ENCODE measurements around the gene PSMB7. TPM values are rescaled to one million over a fixed set of nuclear protein-coding genes. Genes with fewer than 3 reads are reported as not detected.

PSMB7 gene
- total RNA-seq, 2 experiments from 2014 or later = 155 to 170 TPM

- H3K27ac Mint-ChIP-seq = no peak overlapping the region
- H3K4me1 Mint-ChIP-seq (ENCODE audit: low read depth) = no peaks in the 10 kb centered on the region
- no peak overlapping the region for H3K4me3 Mint-ChIP-seq
- no peaks in the 10 kb centered on the region for H3K27me3 Mint-ChIP-seq
- H3K9me3 Mint-ChIP-seq = peaks cover 5% of the 10 kb centered on the region
- ATAC-seq (no peak), DNase-seq (no peak)
- ChIA-PET CTCF (no interaction called here), POLR2A (no interaction called here)
- intact Hi-C loops (cut with micrococcal nuclease) = no loop called here
- TF ChIP-seq, protein P1, sequence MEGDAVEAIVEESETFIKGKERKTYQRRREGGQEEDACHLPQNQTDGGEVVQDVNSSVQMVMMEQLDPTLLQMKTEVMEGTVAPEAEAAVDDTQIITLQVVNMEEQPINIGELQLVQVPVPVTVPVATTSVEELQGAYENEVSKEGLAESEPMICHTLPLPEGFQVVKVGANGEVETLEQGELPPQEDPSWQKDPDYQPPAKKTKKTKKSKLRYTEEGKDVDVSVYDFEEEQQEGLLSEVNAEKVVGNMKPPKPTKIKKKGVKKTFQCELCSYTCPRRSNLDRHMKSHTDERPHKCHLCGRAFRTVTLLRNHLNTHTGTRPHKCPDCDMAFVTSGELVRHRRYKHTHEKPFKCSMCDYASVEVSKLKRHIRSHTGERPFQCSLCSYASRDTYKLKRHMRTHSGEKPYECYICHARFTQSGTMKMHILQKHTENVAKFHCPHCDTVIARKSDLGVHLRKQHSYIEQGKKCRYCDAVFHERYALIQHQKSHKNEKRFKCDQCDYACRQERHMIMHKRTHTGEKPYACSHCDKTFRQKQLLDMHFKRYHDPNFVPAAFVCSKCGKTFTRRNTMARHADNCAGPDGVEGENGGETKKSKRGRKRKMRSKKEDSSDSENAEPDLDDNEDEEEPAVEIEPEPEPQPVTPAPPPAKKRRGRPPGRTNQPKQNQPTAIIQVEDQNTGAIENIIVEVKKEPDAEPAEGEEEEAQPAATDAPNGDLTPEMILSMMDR (IDR thresholded peaks at IDR 0.05) = no peak
- H3K36me3 Mint-ChIP-seq (ENCODE audit: low read depth) = peaks cover 2% of the 10 kb centered on the region
Measured at GRCh38 chr9:124341455-124342170, 73.6 kb downstream of the PSMB7 start.

DNA sequence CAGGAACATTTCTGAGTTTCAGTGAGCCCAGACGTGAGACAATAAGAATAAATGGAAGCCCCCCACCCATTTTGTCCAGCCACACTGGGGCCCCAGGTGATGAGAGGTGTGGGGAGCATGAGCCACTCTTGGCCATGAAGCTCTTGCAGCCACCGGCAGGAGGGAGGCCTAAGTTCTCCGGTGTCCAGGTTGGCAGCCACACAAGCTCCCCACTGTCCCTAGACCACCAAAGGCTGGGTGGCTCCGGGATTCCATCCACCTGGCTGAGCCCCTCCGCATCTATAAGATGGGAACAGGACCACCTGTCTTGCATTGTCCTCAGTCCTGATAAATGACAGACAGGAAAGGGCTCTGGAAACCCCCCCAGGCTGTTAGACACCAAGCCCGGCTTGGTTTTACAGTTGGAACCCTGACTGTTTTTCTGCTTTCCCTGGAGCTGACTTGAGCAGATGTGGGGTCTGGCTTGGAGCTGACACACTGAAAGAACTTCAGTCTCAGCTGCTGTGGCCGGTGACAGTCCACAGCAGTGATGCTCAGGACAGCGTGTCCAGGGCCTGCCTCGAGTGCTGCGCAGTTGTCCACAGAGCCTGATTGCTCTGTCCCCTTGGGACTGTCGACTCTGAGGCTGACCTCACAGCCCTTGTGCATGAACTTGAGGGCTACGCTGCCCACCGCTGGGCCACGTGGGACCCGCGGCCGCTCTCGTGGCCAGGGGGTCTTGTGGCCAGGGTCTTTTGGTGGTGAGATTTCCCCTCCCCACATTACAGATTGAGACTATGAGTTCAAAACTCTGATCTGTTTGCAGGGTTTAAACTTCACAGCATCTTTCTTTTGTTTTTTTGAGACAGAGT lies 74.8 kb downstream of the PSMB7 start:
- DNase-seq (no peak), ATAC-seq (no peak)
- H3K4me1 Mint-ChIP-seq (ENCODE audit: low read depth) = no peaks in the 10 kb centered on the region
- H3K27ac Mint-ChIP-seq = no peak overlapping the region
- TF ChIP-seq, protein P1 (IDR thresholded peaks at IDR 0.05) = no peak
- no peaks in the 10 kb centered on the region for H3K27me3 Mint-ChIP-seq
- H3K36me3 Mint-ChIP-seq (ENCODE audit: low read depth) = peaks cover under 1% of the 10 kb centered on the region
- peaks cover 5% of the 10 kb centered on the region for H3K9me3 Mint-ChIP-seq
- ChIA-PET CTCF (no interaction called here), POLR2A (no interaction called here)
- no peak overlapping the region for H3K4me3 Mint-ChIP-seq
- intact Hi-C loops (cut with micrococcal nuclease) = no loop called here

DNA sequence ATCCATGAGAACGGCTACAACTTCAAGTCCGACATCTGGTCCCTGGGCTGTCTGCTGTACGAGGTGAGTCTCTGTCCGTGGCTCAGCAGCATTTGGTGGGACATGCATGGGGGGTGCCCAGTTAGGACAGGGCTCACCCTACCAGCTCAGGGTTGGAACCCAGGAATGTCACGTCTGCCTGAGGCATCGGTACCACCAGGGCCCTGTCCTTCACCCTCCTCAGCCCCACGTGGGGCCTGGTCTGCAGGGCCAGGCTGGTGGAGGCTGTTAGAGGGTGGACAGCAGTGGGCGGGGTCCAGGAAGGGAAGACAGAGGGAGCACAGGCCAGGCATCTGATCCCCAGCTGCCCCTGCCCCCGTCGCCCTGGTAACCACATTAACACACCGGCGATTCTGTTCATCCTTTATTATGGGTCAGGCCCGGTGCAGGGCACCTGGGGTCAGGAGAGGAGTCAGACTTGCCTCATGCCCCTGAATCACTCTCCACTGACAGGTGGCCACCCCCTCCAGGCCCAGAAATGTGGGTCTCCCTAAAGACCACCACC lies 75.6 kb downstream of the PSMB7 start:
- H3K4me1 Mint-ChIP-seq (ENCODE audit: low read depth) = no peaks in the 10 kb centered on the region
- TF ChIP-seq, protein P1 (IDR thresholded peaks at IDR 0.05) = no peak
- ATAC-seq (no peak), DNase-seq (no peak)
- no peaks in the 10 kb centered on the region for H3K27me3 Mint-ChIP-seq
- H3K27ac Mint-ChIP-seq = no peak overlapping the region
- POLR2A ChIA-PET = no interaction called here
- intact Hi-C loops (cut with micrococcal nuclease) = no loop called here
- no peaks in the 10 kb centered on the region for H3K36me3 Mint-ChIP-seq (ENCODE audit: low read depth)
- CTCF ChIA-PET = interaction anchor here (0.6 kb wide), 1 partner anchor 71 kb away, joined by 3 read pairs; no protein-coding TSS in a partner anchor
- H3K9me3 Mint-ChIP-seq = peaks cover 5% of the 10 kb centered on the region
- H3K4me3 Mint-ChIP-seq = no peak overlapping the region

- intact Hi-C loops (cut with micrococcal nuclease) = no loop called here
- Mint-ChIP-seq H3K36me3 (ENCODE audit: low read depth) (peaks cover 3% of the 10 kb centered on the region), H3K9me3 (peaks cover 5% of the 10 kb centered on the region), H3K4me3 (no peak overlapping the region), H3K27me3 (no peaks in the 10 kb centered on the region), H3K27ac (no peak overlapping the region), H3K4me1 (ENCODE audit: low read depth) (no peaks in the 10 kb centered on the region)
- ATAC-seq (no peak), DNase-seq (no peak)
- ChIA-PET CTCF (no interaction called here), POLR2A (interaction anchor here (0.7 kb wide), 1 partner anchor 11 kb away, joined by 3 read pairs; no protein-coding TSS in a partner anchor)
- TF ChIP-seq, protein P1 (IDR thresholded peaks at IDR 0.05) = no peak
Measured at GRCh38 chr9:124337562-124337961, 77.7 kb downstream of the PSMB7 start.

- Mint-ChIP-seq H3K27ac (no peak overlapping the region), H3K9me3 (peaks cover 5% of the 10 kb centered on the region), H3K4me1 (ENCODE audit: low read depth) (no peaks in the 10 kb centered on the region), H3K4me3 (no peak overlapping the region), H3K36me3 (ENCODE audit: low read depth) (peaks cover 3% of the 10 kb centered on the region), H3K27me3 (no peaks in the 10 kb centered on the region)
- POLR2A ChIA-PET = no interaction called here
- no peak for ATAC-seq
- no peak for DNase-seq
- intact Hi-C loops (cut with micrococcal nuclease) = no loop called here
- TF ChIP-seq, protein P1 (IDR thresholded peaks at IDR 0.05) = no peak
- CTCF ChIA-PET = no interaction called here
Measured at GRCh38 chr9:124335320-124335707, 79.9 kb downstream of the PSMB7 start.
